Adipose tissue (tissue), 3 donors: ENCODE data around the gene HAO2. TPM values are rescaled to one million over a fixed set of nuclear protein-coding genes. Genes with fewer than 3 reads are reported as not detected.
"Not testable (repeated sequence)": the region's sequence is repeated elsewhere in the genome, so short reads cannot be mapped to it uniquely, and the experiment has no call there.

Experiments
- H3K27ac ChIP-seq: one replicate; pipeline ENCODE4 v1.5.1; 2013; ENCODE audit warnings: low read depth, low read length
- WGBS, 3 donors: extraction: QIAGEN DNeasy Blood & Tissue Kit; methylation state at CpG; one replicate each; pipeline ENCODE4 v1.1.7; 2013; 5-methylcytosine and 5-hydroxymethylcytosine counted together
- polyA plus RNA-seq, 3 donors: library from polyadenylated mRNA; stranded (reverse); fragments of 200-250 nt; gene quantifications; one replicate each; pipeline ENCODE4 v1.2.3, GENCODE V29; 2013
- donor health status: healthy with polysubstance abuse.
- donor health status: Bipolar disorder and iron deficiency.
- donor health status: healthy.

The HAO2 gene
- polyA plus RNA-seq: not detected

- H3K27ac ChIP-seq: no peak within 1 kb of the TSS
- 63 to 85% (median 80%) methylated on average over 2 of the region's 2 CpGs for WGBS, 3 donors
Observed at GRCh38 chr1:119368554-119368953, at the start of gene HAO2. TSS of gene HAO2 (plus strand) at chr1:119368785. CDS start at chr1:119381086, 12,301 bp downstream.

- no peak overlapping the region for H3K27ac ChIP-seq
Observed at GRCh38 chr1:119320100-119320499, 48.5 kb upstream of the HAO2 start.

- WGBS, 3 donors: 64 to 79% (median 78%) methylated on average over 5 of the region's 5 CpGs
- H3K27ac ChIP-seq: no peak overlapping the region
Observed at GRCh38 chr1:119321666-119322419, 46.7 kb upstream of the HAO2 start.

- H3K27ac ChIP-seq: no peak overlapping the region
- 81 to 87% (median 83%) methylated on average over 5 of the region's 5 CpGs for WGBS, 3 donors
Observed at GRCh38 chr1:119323216-119323982, 45.2 kb upstream of the HAO2 start.

GRCh38 chr1:119324198-119324597 is 44.4 kb upstream of the HAO2 start:
- WGBS, 3 donors: 74 to 84% (median 83%) methylated on average over 1 of the region's 1 CpG
- no peak overlapping the region for H3K27ac ChIP-seq

GRCh38 chr1:119326251-119326650 is 42.3 kb upstream of the HAO2 start:
- no peak overlapping the region for H3K27ac ChIP-seq
- WGBS, 3 donors: 87 to 95% (median 91%) methylated on average over 7 of the region's 7 CpGs

- no peak overlapping the region for H3K27ac ChIP-seq
- WGBS, 3 donors: 0 to 7% (median 5%) methylated on average over 13 to 18 of the region's 18 CpGs
Observed at GRCh38 chr1:119327094-119327449, 41.5 kb upstream of the HAO2 start.

GRCh38 chr1:119327450-119328155 is 41.0 kb upstream of the HAO2 start:
- 4 to 7% (median 6%) methylated on average over 34 of the region's 34 CpGs for WGBS, 3 donors

GRCh38 chr1:119329541-119330461 is 38.8 kb upstream of the HAO2 start:
- no peak overlapping the region for H3K27ac ChIP-seq
- 82 to 84% (median 82%) methylated on average over 8 of the region's 8 CpGs for WGBS, 3 donors

More at GRCh38 chr1:119327450-119328155, 41.0 kb upstream of the HAO2 start:
- no peak overlapping the region for H3K27ac ChIP-seq

GRCh38 chr1:119330466-119331189 is 38.0 kb upstream of the HAO2 start:
- WGBS, 3 donors: 73 to 76% (median 75%) methylated on average over 6 of the region's 6 CpGs
- no peak overlapping the region for H3K27ac ChIP-seq

- WGBS, 3 donors: 69 to 86% (median 84%) methylated on average over 6 of the region's 6 CpGs
- no peak overlapping the region for H3K27ac ChIP-seq
Observed at GRCh38 chr1:119331190-119331515, 37.4 kb upstream of the HAO2 start.

- WGBS, 3 donors: 81 to 95% (median 84%) methylated on average over 1 of the region's 1 CpG
- H3K27ac ChIP-seq: no peak overlapping the region
Observed at GRCh38 chr1:119331915-119332314, 36.7 kb upstream of the HAO2 start.

- no peak overlapping the region for H3K27ac ChIP-seq
- WGBS, 3 donors: 69 to 75% (median 73%) methylated on average over 6 of the region's 6 CpGs
Observed at GRCh38 chr1:119332622-119333021, 36.0 kb upstream of the HAO2 start.

- no peak overlapping the region for H3K27ac ChIP-seq
- WGBS, 3 donors: 92 to 95% (median 92%) methylated on average over 23 of the region's 23 CpGs
Observed at GRCh38 chr1:119333163-119333896, 35.3 kb upstream of the HAO2 start.

- not testable (repeated sequence) for H3K27ac ChIP-seq
- 91 to 97% (median 97%) methylated on average over 15 to 16 of the region's 16 CpGs for WGBS, 3 donors
Observed at GRCh38 chr1:119333897-119334250, 34.7 kb upstream of the HAO2 start.

- 40 to 48% (median 43%) methylated on average over 4 of the region's 4 CpGs for WGBS, 3 donors
- no peak overlapping the region for H3K27ac ChIP-seq
Observed at GRCh38 chr1:119336848-119337247, 31.7 kb upstream of the HAO2 start.

- 77 to 92% (median 84%) methylated on average over 2 of the region's 2 CpGs for WGBS, 3 donors
- H3K27ac ChIP-seq: no peak overlapping the region
Observed at GRCh38 chr1:119338004-119338403, 30.6 kb upstream of the HAO2 start.
